GM12874 (cell line): ENCODE measurements around the gene SYMPK.

Experiments used
- CTCF ChIP-seq: IDR thresholded peaks from 2 replicates; pipeline ENCODE4 v1.5.1; 2011; ENCODE audit warnings: low read depth, mild to moderate bottlenecking, control low read depth, low read length, moderate library complexity; ENCODE audit not compliant: insufficient read depth

The SYMPK gene

GRCh38 chr19:45860359-45861259 is 2.3 kb downstream of the SYMPK start:
- no peak for TF ChIP-seq CTCF

GRCh38 chr19:45854167-45854778 is 8.7 kb downstream of the SYMPK start:
- TF ChIP-seq CTCF, result no peak

GRCh38 chr19:45852983-45853382 is 10.0 kb downstream of the SYMPK start:
- TF ChIP-seq CTCF, result no peak

GRCh38 chr19:45852145-45852750 is 10.7 kb downstream of the SYMPK start:
- TF ChIP-seq CTCF, result no peak

- TF ChIP-seq CTCF, result peak; percentile 35; the same call in 1 of the 2 replicates
Measured at GRCh38 chr19:45848922-45849321, 14.0 kb downstream of the SYMPK start.

GRCh38 chr19:45847663-45848062 is 15.3 kb downstream of the SYMPK start:
- no peak for TF ChIP-seq CTCF

GRCh38 chr19:45842198-45842597 is 20.7 kb downstream of the SYMPK start:
- no peak for TF ChIP-seq CTCF
